Type B pancreatic cell (in vitro differentiated cells): ENCODE measurements around the gene PTGES2. TPM values are rescaled to one million over a fixed set of nuclear protein-coding genes. Genes with fewer than 3 reads are reported as not detected.

Experiments used
- DNase-seq: peaks from one replicate; pipeline ENCODE4 v3.0.0; 2021; ENCODE audit warnings: mixed read lengths; ENCODE audit not compliant: unreplicated experiment; ENCODE audit errors: extremely low spot score
- H3K27ac Mint-ChIP-seq: 2 replicates; pipeline ENCODE4 v1.8.0; 2021; ENCODE audit warnings: mild to moderate bottlenecking, mixed read lengths
- H3K27me3 Mint-ChIP-seq: 2 replicates; pipeline ENCODE4 v1.8.0; 2021; ENCODE audit warnings: mixed read lengths
- H3K36me3 Mint-ChIP-seq: 2 replicates; pipeline ENCODE4 v1.8.0; 2021; ENCODE audit warnings: mixed read lengths
- H3K4me1 Mint-ChIP-seq: one replicate; pipeline ENCODE4 v1.8.0; 2021; ENCODE audit warnings: mixed read lengths; ENCODE audit not compliant: unreplicated experiment
- H3K4me3 Mint-ChIP-seq: 2 replicates; pipeline ENCODE4 v1.8.0; 2021; ENCODE audit warnings: mild to moderate bottlenecking, mixed read lengths
- H3K9me3 Mint-ChIP-seq: 2 replicates; pipeline ENCODE4 v1.8.0; 2021; ENCODE audit warnings: mixed read lengths
- total RNA-seq: library from RNA; stranded (reverse); gene quantifications from 2 replicates; pipeline ENCODE4 v1.2.1, GENCODE V29; 2021; ENCODE audit warnings: low replicate concordance
- TF ChIP-seq, protein P1 (sequence below): fragments of 200-600 bp; sonication (generic); conservative IDR thresholded peaks from 2 replicates; pipeline ENCODE4 v1.5.0; 2021; ENCODE audit warnings: antibody characterized with exemption, mild to moderate bottlenecking

PTGES2 gene
- total RNA-seq, 1 donor from 2014 or later = 67.2 TPM

- no peak for DNase-seq
- H3K9me3 Mint-ChIP-seq = no peaks in the 10 kb centered on the region
- H3K36me3 Mint-ChIP-seq = no peaks in the 10 kb centered on the region
- H3K27ac Mint-ChIP-seq = no peak overlapping the region
- H3K4me1 Mint-ChIP-seq = peaks cover 19% of the 10 kb centered on the region
- H3K4me3 Mint-ChIP-seq = no peak overlapping the region
- no peaks in the 10 kb centered on the region for H3K27me3 Mint-ChIP-seq
- TF ChIP-seq, protein P1, sequence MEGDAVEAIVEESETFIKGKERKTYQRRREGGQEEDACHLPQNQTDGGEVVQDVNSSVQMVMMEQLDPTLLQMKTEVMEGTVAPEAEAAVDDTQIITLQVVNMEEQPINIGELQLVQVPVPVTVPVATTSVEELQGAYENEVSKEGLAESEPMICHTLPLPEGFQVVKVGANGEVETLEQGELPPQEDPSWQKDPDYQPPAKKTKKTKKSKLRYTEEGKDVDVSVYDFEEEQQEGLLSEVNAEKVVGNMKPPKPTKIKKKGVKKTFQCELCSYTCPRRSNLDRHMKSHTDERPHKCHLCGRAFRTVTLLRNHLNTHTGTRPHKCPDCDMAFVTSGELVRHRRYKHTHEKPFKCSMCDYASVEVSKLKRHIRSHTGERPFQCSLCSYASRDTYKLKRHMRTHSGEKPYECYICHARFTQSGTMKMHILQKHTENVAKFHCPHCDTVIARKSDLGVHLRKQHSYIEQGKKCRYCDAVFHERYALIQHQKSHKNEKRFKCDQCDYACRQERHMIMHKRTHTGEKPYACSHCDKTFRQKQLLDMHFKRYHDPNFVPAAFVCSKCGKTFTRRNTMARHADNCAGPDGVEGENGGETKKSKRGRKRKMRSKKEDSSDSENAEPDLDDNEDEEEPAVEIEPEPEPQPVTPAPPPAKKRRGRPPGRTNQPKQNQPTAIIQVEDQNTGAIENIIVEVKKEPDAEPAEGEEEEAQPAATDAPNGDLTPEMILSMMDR = no peak
Observed at GRCh38 chr9:128144239-128145181, 17.0 kb upstream of the PTGES2 start.

- Mint-ChIP-seq H3K4me3 (no peak overlapping the region), H3K27ac (peak overlapping the region; percentile 80), H3K9me3 (no peaks in the 10 kb centered on the region), H3K27me3 (no peaks in the 10 kb centered on the region), H3K36me3 (no peaks in the 10 kb centered on the region), H3K4me1 (peaks cover 12% of the 10 kb centered on the region)
- TF ChIP-seq, protein P1 = no peak
- no peak for DNase-seq
Observed at GRCh38 chr9:128143525-128144238, 16.2 kb upstream of the PTGES2 start.

GRCh38 chr9:128142596-128142995 is 15.1 kb upstream of the PTGES2 start:
- Mint-ChIP-seq H3K4me3 (no peak overlapping the region), H3K36me3 (no peaks in the 10 kb centered on the region), H3K9me3 (no peaks in the 10 kb centered on the region), H3K27me3 (no peaks in the 10 kb centered on the region), H3K4me1 (peaks cover 12% of the 10 kb centered on the region), H3K27ac (no peak overlapping the region)
- TF ChIP-seq, protein P1 = no peak
- DNase-seq = no peak

DNA sequence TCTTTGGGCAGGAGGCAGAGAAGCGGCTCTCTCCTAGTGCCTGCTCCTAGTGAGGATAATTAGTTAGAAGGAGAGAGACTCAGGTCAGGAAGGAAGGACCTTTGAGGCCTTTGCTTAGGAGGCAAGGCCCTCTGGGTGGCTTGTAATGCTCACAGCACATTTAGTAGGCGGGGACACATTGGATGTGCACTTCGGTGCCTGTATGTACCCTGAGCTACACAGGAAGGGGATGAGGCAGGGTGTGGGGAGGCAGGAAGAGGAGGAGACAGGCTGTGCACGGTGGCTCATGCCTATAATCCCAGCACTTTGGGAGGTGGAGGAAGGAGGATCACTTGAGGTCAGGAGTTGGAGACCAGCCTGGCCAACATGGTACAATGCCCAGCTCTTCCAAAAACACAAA is 14.5 kb upstream of the PTGES2 start:
- H3K4me3 Mint-ChIP-seq = no peak overlapping the region
- no peaks in the 10 kb centered on the region for H3K9me3 Mint-ChIP-seq
- no peaks in the 10 kb centered on the region for H3K36me3 Mint-ChIP-seq
- no peak for DNase-seq
- H3K27me3 Mint-ChIP-seq = no peaks in the 10 kb centered on the region
- H3K4me1 Mint-ChIP-seq = peaks cover 15% of the 10 kb centered on the region
- TF ChIP-seq, protein P1 = no peak
- H3K27ac Mint-ChIP-seq = no peak overlapping the region

- Mint-ChIP-seq H3K36me3 (no peaks in the 10 kb centered on the region), H3K27ac (no peak overlapping the region), H3K27me3 (no peaks in the 10 kb centered on the region), H3K4me3 (no peak overlapping the region), H3K9me3 (no peaks in the 10 kb centered on the region), H3K4me1 (peaks cover 17% of the 10 kb centered on the region)
- DNase-seq = no peak
- TF ChIP-seq, protein P1 = no peak
Observed at GRCh38 chr9:128141604-128142003, 14.1 kb upstream of the PTGES2 start.
